ENCODE data around the gene SEPTIN7.
A peak's percentile ranks its signal among the peaks of the same experiment; 100 is the strongest.

- TF ChIP-seq POLR2A (IDR thresholded peaks at IDR 0.05; ENCODE audit: extremely low read depth, insufficient read length) = no peak
- peak; percentile 22 for TF ChIP-seq CTCF (IDR thresholded peaks at IDR 0.05; ENCODE audit: low read depth, low read length)
- TF ChIP-seq MAX (IDR thresholded peaks at IDR 0.05; ENCODE audit: low read depth, low read length) = no peak
Measured at GRCh38 chr7:35758421-35758820, 42.4 kb upstream of the SEPTIN7 start.

Measured in NB4 (cell line).